SKM-1 (cell line): ENCODE measurements around the gene RPS6KA3.

Experiments
- DNase-seq: peaks from one replicate; lab custom pipeline; 2025; ENCODE audit not compliant: unreplicated experiment; lab: John Stamatoyannopoulos, UW

Gene RPS6KA3

GRCh38 chrX:20266810-20267606 lies at the start of gene RPS6KA3:
TSS of gene RPS6KA3 (minus strand) at chrX:20266909. CDS start at chrX:20266632, 277 bp downstream.
- peak; percentile 69 for DNase-seq

GRCh38 chrX:20315140-20315539 lies 48.4 kb upstream of the RPS6KA3 start:
- DNase-seq = peak; percentile 47

GRCh38 chrX:20313899-20314298 lies 47.2 kb upstream of the RPS6KA3 start:
- DNase-seq = peak; percentile 19

- DNase-seq = no peak
Measured at GRCh38 chrX:20312018-20312417, 45.3 kb upstream of the RPS6KA3 start.

GRCh38 chrX:20311505-20311904 lies 44.8 kb upstream of the RPS6KA3 start:
- no peak for DNase-seq

- DNase-seq = no peak
Measured at GRCh38 chrX:20309806-20310205, 43.1 kb upstream of the RPS6KA3 start.

GRCh38 chrX:20306668-20307067 lies 40.0 kb upstream of the RPS6KA3 start:
- no peak for DNase-seq

GRCh38 chrX:20300822-20301221 lies 34.1 kb upstream of the RPS6KA3 start:
- no peak for DNase-seq

GRCh38 chrX:20294957-20295356 lies 28.2 kb upstream of the RPS6KA3 start:
- no peak for DNase-seq

- no peak for DNase-seq
Measured at GRCh38 chrX:20294284-20294683, 27.6 kb upstream of the RPS6KA3 start.

- no peak for DNase-seq
Measured at GRCh38 chrX:20285511-20285910, 18.8 kb upstream of the RPS6KA3 start.

GRCh38 chrX:20284992-20285391 lies 18.3 kb upstream of the RPS6KA3 start:
- DNase-seq = no peak

GRCh38 chrX:20284444-20284843 lies 17.7 kb upstream of the RPS6KA3 start:
- DNase-seq = no peak

GRCh38 chrX:20280938-20281337 lies 14.2 kb upstream of the RPS6KA3 start:
- no peak for DNase-seq

GRCh38 chrX:20274121-20274520 lies 7.4 kb upstream of the RPS6KA3 start:
- no peak for DNase-seq

- no peak for DNase-seq
Measured at GRCh38 chrX:20271730-20272129, 5.0 kb upstream of the RPS6KA3 start.

- no peak for DNase-seq
Measured at GRCh38 chrX:20271186-20271585, 4.5 kb upstream of the RPS6KA3 start.

- DNase-seq = no peak
Measured at GRCh38 chrX:20270562-20270890, 3.8 kb upstream of the RPS6KA3 start.

- DNase-seq = no peak
Measured at GRCh38 chrX:20269848-20270561, 3.3 kb upstream of the RPS6KA3 start.

- DNase-seq = no peak
Measured at GRCh38 chrX:20267931-20268701, 1.4 kb upstream of the RPS6KA3 start.

GRCh38 chrX:20267607-20267930 lies 860 bp upstream of the RPS6KA3 start:
- DNase-seq = no peak
